ENCODE results near the gene PRRT1. TPM values are rescaled to one million over a fixed set of nuclear protein-coding genes. Genes with fewer than 3 reads are reported as not detected.
"Not testable (repeated sequence)": the region's sequence is repeated elsewhere in the genome, so short reads cannot be mapped to it uniquely, and the experiment has no call there.

PRRT1 gene
- total RNA-seq, 1 experiment from 2014 or later = 0.10 TPM

DNA sequence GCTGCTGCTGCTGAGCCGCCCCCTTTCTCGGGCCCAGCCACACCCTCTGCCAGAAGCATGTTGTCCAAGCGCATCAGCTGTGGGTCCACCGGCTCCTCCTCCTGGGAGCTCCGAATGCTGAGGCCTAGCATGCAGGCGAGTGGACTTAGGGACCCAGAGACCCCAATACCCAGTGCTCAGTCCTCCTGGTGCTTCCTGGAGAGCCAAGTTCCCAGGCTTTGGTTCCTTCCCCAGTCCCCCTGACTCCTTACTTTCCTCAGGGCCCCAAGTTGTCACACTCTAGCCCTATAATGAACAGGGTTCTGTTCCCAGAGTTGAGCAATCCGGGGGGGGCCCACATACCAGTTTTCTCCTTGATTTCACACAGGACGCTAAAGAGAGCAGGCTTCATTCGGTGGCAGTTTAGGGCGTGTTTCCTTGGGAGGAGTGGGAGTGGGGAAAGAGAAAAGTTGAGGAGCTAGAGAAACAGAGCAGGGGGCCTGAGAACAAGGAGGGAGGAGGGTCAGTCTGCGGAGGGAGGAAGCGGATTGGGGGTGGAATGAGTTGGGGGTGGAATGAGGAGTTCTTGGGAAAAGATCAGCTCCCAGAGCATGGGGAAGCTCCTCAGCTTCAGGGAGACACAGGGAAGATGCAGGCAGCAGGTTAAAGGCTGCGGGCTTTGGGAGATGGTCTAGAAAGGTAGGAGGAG, 36.8 kb upstream of the PRRT1 start:
- DNase-seq (ENCODE audit: low spot score) = no peak

- DNase-seq (ENCODE audit: low spot score) = not testable (repeated sequence)
These were observed 36.1 kb upstream of the PRRT1 start for GRCh38 chr6:32187725-32188380.

DNA sequence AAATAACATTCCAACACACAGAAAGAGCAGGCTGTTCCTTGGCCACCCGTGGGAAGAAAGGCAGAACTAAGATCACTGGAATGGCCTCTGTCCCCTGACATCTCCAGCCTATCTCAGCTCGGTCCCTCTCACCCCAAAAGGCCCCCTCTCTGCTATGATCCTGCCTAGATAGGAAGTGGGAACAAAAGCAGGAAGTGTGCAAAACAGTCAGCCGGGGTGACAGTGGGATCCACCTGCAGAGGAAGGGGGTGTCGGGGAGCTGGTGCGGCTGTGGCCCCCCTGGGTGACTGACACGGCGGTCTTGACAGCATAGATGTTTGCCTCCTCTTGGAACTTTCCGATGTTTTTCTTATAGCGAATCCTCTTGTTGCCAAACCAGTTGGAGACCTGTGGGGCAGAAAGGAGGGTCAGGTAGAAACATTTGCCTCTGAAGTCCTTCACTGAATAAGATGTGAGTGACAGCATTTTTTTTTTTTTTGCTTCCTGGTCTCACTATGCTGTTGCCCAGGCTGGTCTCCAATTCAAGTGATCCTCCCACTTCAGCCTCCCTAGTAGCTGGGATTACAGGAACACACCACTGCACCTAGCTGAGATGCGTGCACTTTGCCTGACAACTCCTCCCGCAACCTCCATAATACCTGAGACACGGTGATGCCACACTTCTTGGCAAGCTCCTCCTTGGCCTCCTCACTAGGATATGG, 35.4 kb upstream of the PRRT1 start:
- DNase-seq (ENCODE audit: low spot score) = no peak

DNA sequence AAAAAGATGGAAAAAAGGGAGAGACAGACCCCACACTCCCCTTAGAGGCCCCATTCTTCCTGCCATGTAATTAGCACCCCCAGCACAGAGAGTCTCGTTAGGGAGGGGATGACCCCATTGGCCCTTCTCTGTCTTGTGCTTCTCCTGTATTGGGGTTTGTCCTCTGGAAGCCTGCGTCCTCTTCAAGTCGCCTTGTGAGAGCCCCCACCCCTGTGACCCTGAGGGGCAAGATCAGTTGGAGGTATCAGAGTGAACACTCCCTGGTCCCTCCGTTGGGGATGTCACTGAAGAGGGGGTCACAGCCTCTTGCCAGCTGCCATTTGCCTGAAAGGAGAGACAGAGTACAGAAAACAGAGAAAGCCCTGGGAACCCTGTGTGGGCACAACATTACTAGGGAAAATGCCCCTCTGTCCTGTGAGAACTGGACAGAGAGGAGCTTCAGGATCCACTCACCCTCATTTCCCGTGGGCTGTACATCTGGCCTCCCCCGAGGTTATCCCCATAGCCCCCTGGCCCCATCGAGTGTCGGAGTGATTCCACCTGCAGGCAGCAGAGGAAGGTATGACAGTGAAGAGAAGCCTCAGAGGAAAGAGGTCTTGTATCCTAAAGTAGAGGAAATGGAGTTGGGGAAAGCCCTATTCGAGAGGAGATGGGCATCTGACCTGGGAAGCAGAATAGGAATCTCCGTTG, 34.6 kb upstream of the PRRT1 start:
- not testable (repeated sequence) for DNase-seq (ENCODE audit: low spot score)

- peak; percentile 86 for DNase-seq (ENCODE audit: low spot score)
These were observed 34.0 kb upstream of the PRRT1 start for GRCh38 chr6:32185681-32186131.

GRCh38 chr6:32184084-32184640, 32.4 kb upstream of the PRRT1 start, which contains the start of gene AGER:
Gene AGER, minus strand, starts transcription at chr6:32184253. Its CDS starts 31 bp downstream, at chr6:32184222.
- DNase-seq (ENCODE audit: low spot score) = no peak

GRCh38 chr6:32183483-32184083, 31.8 kb upstream of the PRRT1 start:
- DNase-seq (ENCODE audit: low spot score) = no peak

GRCh38 chr6:32183030-32183429, 31.3 kb upstream of the PRRT1 start:
- no peak for DNase-seq (ENCODE audit: low spot score)

DNA sequence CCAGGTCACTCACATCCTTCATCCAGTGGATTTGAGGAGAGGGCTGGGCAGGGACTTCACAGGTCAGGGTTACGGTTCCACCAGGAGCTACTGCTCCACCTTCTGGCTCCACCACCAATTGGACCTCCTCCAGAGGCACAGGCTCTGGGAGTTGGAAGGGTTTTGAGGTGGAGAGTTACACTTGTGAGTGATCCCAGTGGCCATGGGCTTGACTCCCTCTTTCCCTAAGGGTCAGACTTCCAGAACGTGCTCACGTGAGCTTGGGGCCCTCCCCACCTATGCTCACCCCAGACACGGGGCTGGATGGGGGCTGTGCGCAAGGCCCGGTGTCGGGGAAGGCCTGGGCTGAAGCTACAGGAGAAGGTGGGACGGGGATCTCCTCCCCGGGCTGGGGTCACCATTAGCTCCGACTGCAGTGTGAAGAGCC, 30.8 kb upstream of the PRRT1 start:
- DNase-seq (ENCODE audit: low spot score) = no peak

DNA sequence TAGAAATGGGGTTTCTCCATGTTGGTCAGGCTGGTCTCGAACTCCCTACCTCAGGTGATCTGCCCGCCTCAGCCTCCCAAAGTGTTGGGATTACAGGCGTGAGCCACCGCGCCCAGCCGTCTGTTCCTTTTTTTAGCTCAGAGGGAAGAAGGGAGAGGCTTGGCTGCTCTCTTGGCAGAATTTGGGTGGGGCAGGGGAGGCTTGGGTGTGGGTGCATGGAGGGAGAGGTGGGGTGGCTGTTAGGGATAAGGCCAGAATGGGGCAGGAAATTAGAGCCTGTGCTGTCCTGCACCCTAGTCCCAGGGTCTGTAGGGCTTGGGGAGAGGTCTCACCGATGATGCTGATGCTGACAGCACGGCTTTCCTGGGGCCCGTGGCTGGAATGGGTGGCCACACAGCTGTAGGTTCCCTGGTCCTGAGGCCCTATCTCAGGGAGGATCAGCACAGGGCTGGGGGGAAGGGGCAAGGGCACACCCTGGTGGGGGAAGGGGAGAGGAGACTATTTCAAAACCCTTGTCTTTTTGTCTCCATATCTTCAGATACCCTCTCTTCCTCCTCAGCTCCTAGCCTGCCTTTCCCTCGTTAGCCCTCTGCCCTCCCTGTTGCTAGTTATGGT, 30.3 kb upstream of the PRRT1 start:
- DNase-seq (ENCODE audit: low spot score) = no peak

DNA sequence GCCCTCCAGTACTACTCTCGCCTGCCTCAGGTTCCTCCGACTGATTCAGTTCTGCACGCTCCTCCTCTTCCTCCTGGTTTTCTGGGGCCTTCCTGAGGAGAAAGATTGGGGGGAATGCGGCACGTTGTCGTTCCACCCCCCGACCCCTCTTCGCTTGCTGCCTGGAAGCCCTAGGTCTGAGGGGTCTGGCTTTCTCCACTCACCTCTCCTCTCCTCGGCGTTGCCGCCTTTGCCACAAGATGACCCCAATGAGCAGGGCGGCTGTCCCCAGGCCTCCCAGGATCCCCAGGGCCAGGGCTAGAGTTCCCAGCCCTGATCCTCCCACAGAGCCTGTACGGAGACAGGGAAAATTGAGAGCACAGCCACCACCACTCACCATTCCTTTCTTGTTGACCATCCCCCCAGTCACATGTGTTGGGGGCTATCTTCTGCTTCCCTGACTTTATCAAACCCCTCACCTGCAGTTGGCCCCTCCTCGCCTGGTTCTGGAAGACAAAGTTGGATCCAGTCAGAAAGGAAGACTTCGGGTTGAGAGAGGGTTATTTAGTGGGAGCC, 29.5 kb upstream of the PRRT1 start:
- DNase-seq (ENCODE audit: low spot score) = no peak

GRCh38 chr6:32179766-32180405, 28.1 kb upstream of the PRRT1 start:
- no peak for DNase-seq (ENCODE audit: low spot score)

GRCh38 chr6:32178547-32179440, 27.1 kb upstream of the PRRT1 start:
- no peak for DNase-seq (ENCODE audit: low spot score)

DNA sequence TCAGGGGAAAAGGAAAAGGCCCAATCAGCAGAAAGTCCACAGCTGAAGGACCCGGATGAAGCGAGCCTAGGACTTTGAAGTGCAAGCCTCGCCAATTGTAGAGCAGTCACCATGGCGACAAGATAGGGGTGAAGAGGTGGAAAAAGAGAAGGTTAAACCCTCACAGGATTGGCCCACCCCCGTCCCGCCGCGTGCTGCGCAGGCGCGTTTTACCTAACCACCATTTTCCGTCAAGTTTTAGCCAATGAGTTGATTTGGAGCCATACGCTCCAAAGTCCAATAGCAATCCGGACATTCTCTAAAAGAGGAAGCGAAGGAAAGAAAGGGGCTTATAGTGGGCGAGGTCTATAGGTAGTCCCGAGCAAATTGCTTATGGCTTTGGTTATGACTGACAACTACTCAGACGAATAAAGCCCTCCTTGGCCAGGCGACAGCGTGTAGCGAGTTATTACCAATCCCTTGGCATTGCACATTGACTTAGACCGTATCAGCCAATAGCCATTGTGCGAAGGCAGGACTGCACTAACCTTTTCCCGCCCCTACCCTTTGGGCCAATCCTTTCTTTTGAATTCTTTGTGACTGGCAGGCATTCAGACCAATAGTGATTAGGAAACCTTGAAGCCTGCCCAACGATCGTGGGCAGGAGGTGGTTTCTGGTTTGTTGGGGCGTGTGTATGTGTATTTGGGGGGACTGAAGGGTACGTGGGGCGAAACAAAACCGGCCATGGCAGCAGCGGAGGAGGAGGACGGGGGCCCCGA, 26.2 kb upstream of the PRRT1 start, which contains the start of gene RNF5:
TSS of gene RNF5 (plus strand) at position 618 of the 759 bp plus-strand sequence. CDS start at position 725, 107 bp downstream.
- DNase-seq (ENCODE audit: low spot score) = peak; percentile 100

- DNase-seq (ENCODE audit: low spot score) = no peak
These were observed 25.5 kb upstream of the PRRT1 start for GRCh38 chr6:32177183-32177787.

DNA sequence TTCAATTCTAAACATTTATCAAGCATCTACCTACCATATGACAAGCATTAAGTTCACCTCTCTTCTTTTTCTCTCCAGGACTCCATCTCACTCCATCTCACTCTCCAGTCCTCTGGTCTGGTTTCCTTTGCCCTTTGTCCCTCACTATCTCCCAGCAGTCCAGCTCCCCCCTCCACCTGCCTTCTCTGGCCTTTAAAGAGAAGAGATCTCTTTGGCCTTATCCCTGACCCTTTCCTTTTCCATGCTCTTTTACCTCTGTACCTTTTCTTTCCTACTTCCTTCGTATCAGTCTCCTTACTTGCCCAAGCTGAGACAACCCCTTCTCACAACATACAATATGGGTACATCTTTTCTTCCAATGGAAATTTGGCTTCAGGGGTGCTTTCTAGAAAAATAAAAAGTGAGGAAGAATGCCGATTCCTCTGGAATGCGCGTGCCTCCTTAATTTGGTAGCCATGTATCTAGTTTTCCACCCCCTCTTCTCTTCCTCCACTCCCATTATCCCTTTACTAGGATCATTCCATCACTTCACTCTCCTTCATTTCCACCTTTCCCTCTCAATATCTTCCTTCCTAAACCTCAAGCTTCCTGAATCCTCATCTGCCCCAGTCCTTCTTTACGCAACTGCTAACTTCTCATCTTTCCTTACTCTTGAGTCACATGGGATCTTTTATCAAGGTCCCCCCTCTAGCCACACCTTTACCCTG, 24.9 kb upstream of the PRRT1 start:
- DNase-seq (ENCODE audit: low spot score) = peak; percentile 53

Measured in H4 (cell line).